ENCODE results near the gene EPHA2. TPM values are rescaled to one million over a fixed set of nuclear protein-coding genes. Genes with fewer than 3 reads are reported as not detected.

The EPHA2 gene
- total and polyA plus RNA-seq, 2 donors (not counting 3 experiments of a cell fraction or from before 2014, with no cell fraction given): 141 to 147 TPM

- no TSS peak for BruUV-seq (replicated peaks)
- Histone ChIP-seq H3K27ac (ENCODE audit: insufficient read depth, low read depth, low read length) (no peak overlapping the region), H2AFZ (ENCODE audit: low read depth, low read length) (peak overlapping the region; percentile 47), H3K36me3 (ENCODE audit: control insufficient read depth in 2 of 2, extremely low read depth in 1 of 2, insufficient read depth in 2 of 2, low read length in 2 of 2) (no peaks in the 10 kb centered on the region), H3K9me1 (replicated peaks; ENCODE audit: control insufficient read depth, extremely low read depth, insufficient read depth, low read length) (no peaks in the 10 kb centered on the region), H3K9me3 (replicated peaks; ENCODE audit: control insufficient read depth, insufficient read depth, low read length) (no peaks in the 10 kb centered on the region), H4K20me1 (replicated peaks; ENCODE audit: control insufficient read depth, extremely low read depth, insufficient read depth, low read length) (no peaks in the 10 kb centered on the region), H3K4me3 (replicated peaks in 1 of 3; ENCODE audit: insufficient read depth in 1 of 3, low read depth in 1 of 3, low read length in 3 of 3) (no peak overlapping the region), H3K27me3 (ENCODE audit: control insufficient read depth in 2 of 2, insufficient read depth in 2 of 2, low read length in 2 of 2) (no peaks in the 10 kb centered on the region), H3K79me2 (ENCODE audit: control insufficient read depth, insufficient read depth, low read length) (no peaks in the 10 kb centered on the region), H3K9ac (replicated peaks; ENCODE audit: extremely low read depth, insufficient read depth, low read length) (no peak overlapping the region), H3K4me1 (ENCODE audit: control insufficient read depth, extremely low read depth, insufficient read depth, low read length) (peaks cover 6% of the 10 kb centered on the region), H3K4me2 (ENCODE audit: insufficient read depth, low read length) (no peak overlapping the region)
- TF ChIP-seq POLR2A (IDR thresholded peaks at IDR 0.05; ENCODE audit: low read depth, low read length) (no peak), GATA2 (IDR thresholded peaks at IDR 0.05; ENCODE audit: insufficient read depth, insufficient read length, low read depth, low read length) (no peak), MYC (IDR thresholded peaks at IDR 0.05; ENCODE audit: low read depth, low read length) (no peak), FOS (IDR thresholded peaks at IDR 0.05; ENCODE audit: borderline replicate concordance, insufficient read depth, low read length) (no peak), JUN (IDR thresholded peaks at IDR 0.05; ENCODE audit: borderline replicate concordance, insufficient read depth, insufficient read length, low read depth) (no peak), EZH2 (IDR thresholded peaks at IDR 0.05; ENCODE audit: borderline replicate concordance, low read depth, low read length, severe bottlenecking) (no peak)
- TF ChIP-seq, protein P1, sequence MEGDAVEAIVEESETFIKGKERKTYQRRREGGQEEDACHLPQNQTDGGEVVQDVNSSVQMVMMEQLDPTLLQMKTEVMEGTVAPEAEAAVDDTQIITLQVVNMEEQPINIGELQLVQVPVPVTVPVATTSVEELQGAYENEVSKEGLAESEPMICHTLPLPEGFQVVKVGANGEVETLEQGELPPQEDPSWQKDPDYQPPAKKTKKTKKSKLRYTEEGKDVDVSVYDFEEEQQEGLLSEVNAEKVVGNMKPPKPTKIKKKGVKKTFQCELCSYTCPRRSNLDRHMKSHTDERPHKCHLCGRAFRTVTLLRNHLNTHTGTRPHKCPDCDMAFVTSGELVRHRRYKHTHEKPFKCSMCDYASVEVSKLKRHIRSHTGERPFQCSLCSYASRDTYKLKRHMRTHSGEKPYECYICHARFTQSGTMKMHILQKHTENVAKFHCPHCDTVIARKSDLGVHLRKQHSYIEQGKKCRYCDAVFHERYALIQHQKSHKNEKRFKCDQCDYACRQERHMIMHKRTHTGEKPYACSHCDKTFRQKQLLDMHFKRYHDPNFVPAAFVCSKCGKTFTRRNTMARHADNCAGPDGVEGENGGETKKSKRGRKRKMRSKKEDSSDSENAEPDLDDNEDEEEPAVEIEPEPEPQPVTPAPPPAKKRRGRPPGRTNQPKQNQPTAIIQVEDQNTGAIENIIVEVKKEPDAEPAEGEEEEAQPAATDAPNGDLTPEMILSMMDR (IDR thresholded peaks at IDR 0.05; ENCODE audit: extremely low read depth in 1 of 2, insufficient read depth in 1 of 2, low read depth in 1 of 2, low read length in 2 of 2): peak; percentile 92 to 93
- intact Hi-C loops (cut with micrococcal nuclease) (loop anchor here (1.0 to 2.0 kb wide), 4 partner anchors 108 to 284 kb away; partner anchors contain the start of gene CPLANE2), dilution Hi-C loops (cut with MboI; ENCODE audit: extremely low pct_ligation_motif_present, low sequenced_read_pairs) (no loop called here)
- POLR2A ChIA-PET: interaction anchor here (0.8 to 1.1 kb wide), 2 partner anchors 74 to 284 kb away, joined by 3 to 6 read pairs; no protein-coding TSS in a partner anchor
- CTCF ChIA-PET: interaction anchor here (0.6 to 13.2 kb wide), 35 partner anchors 10 to 296 kb away, joined by 3 to 353 read pairs (median 4); partner anchors contain the start of genes ARHGEF19, CPLANE2, EPHA2 and FBXO42
- DNase-seq (ENCODE audit: low read depth, low spot score) (peak; percentile 76), FAIRE-seq (peak; percentile 90)
These were observed 76.8 kb downstream of the EPHA2 start for GRCh38 chr1:16078925-16079656.

Measured in endothelial cell of umbilical vein (primary cell).